Right forelimb (tissue), 1 donor: Measurements from ENCODE around the gene RMDN2.
A peak's percentile ranks its signal among the peaks of the same experiment; 100 is the strongest.
"Not testable (repeated sequence)": the region's sequence is repeated elsewhere in the genome, so short reads cannot be mapped to it uniquely, and the experiment has no call there.

Experiments used
- DNase-seq: peaks from one replicate; pipeline ENCODE4 v3.0.0-alpha.2; 2018

The RMDN2 gene

GRCh38 chr2:37997629-37998028 lies 72.5 kb downstream of the RMDN2 start:
- DNase-seq = no peak

- no peak for DNase-seq
These were observed 75.6 kb downstream of the RMDN2 start for GRCh38 chr2:38000485-38001222.

DNA sequence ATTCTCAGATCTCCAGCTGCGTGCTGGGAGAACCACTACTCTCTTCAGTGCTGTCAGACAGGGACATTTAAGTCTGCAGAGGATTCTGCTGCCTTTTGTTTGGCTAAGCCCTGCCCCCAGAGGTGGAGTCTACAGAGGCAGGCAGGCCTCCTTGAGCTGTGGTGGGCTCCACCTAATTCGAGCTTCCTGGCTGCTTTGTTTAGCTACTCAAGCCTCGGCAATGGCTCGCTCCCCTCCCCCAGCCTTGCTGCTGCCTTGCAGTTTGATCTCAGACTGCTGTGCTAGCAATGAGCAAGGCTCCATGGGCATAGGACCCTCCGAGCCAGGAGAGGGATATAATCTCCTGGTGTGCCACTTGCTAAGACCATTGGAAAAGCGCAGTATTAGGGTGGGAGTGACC lies 85.1 kb downstream of the RMDN2 start:
- DNase-seq = not testable (repeated sequence)

GRCh38 chr2:38010995-38011394 lies 85.9 kb downstream of the RMDN2 start:
- no peak for DNase-seq

DNA sequence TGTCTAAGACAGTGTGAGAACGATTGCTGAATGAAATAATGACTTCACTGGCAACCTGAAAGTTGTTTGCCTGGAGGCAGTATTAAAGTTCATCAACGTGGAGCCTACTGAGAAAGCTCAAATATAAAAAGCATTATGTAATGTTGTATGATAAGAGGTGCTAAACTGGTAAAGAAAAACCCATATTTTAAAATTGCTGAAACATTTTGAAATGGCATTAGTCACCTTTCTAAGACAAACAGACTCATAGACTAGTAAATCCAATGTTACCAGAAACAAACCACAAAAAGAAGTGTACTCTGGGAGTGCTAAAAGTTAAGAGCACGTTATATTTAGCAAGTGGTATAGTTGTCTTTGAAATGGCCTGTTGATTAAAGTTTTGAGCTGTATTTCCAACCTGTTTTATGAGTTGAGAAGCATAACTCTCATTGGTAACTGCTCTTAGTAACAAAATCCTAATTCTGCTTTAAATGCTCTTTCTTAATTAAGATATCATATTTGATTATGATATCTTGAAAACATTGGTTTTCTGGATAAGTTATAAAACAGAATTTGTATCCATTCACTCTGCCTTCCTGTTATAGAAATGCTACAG lies 88.2 kb downstream of the RMDN2 start:
- DNase-seq = no peak

- DNase-seq = no peak
These were observed 91.1 kb downstream of the RMDN2 start for GRCh38 chr2:38016219-38016618.

GRCh38 chr2:38017836-38018235 lies 92.7 kb downstream of the RMDN2 start:
- DNase-seq = no peak

DNA sequence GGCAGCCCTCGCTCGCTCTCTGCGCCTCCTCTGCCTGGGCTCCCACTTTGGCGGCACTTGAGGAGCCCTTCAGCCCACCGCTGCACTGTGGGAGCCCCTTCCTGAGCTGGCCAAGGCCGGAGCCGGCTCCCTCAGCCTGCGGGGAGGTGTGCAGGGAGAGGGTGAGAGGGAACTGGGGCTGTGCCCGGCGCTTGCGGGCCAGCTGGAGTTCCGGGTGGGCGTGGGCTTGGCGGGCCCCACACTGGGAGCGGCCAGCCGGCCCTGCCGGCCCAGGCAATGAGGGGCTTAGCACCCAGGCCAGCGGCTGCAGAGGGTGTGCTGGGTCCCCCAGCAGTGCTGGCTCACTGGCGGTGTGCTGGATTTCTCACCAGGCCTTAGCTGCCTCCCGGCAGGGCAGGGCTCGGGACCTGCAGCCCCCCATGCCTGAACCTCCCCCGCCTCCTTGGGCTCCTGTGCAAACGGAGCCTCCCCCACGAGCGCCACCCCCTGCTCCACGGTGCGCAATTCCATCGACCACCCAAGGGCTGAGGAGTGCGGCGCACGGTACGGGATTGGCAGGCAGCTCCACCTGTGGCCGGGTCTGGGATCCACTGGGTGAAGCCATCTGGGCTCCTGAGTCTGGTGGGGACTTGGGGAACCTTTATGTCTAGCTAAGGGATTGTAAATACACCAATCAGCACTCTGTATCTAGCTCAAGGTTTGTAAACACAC lies 95.4 kb downstream of the RMDN2 start:
- not testable (repeated sequence) for DNase-seq

DNA sequence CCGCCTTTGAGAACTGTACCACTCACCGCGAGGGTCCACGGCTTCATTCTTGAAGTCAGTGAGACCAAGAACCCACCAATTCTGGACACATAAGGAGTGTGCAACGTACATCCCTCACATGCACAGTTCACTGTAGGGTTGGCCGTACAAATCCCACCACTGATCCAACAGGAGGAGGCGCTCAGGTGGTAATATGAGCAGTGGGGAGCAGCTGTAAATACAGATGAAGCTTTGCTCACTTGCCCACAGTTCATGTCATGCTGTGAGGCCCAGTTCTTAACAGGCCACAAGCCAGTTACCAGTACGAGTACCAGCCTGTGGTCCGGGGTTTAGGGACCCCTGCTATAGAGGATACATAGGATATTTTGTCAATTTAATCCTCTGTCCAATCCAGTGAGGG lies 96.5 kb downstream of the RMDN2 start:
- DNase-seq = no peak

- DNase-seq = no peak
These were observed 101.8 kb downstream of the RMDN2 start for GRCh38 chr2:38026846-38027245.

GRCh38 chr2:38028829-38029228 lies 103.7 kb downstream of the RMDN2 start:
- DNase-seq = no peak

- no peak for DNase-seq
These were observed 104.4 kb downstream of the RMDN2 start for GRCh38 chr2:38029512-38029911.

DNA sequence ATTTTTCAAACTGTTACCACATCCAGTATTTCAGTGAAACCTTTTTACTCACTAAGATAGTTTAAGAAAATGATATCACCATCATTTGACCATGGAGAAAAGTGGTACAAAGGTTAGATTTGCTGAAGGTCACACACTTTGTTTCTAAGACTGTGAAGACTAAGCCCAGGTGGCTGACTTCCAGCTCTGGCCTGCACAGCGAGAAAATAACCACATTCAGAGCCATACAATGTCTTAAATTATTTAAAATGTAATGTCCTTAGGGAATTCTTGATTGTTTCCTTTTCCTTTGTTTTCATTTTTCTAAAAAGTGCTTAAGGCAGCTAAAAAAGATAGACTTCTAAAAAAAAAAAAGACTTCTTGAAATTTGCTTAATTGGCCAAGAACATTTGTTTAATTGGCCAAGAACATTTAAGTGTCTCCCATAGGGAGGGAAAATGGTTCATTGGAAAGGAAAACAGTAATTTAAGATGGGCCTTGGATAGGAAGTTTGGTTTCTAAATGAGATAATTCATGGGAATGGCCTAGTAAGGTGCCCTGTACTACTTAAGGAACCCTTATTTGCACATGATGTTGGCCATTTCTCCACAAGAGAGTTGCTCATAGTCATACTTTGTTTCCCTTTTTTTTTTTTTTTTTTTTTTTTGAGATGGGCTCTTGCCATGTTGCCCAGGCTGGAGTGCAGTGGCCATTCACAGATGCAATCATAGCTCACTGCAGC lies 105.7 kb downstream of the RMDN2 start:
- DNase-seq = no peak

GRCh38 chr2:38032946-38033345 lies 107.9 kb downstream of the RMDN2 start:
- no peak for DNase-seq

DNA sequence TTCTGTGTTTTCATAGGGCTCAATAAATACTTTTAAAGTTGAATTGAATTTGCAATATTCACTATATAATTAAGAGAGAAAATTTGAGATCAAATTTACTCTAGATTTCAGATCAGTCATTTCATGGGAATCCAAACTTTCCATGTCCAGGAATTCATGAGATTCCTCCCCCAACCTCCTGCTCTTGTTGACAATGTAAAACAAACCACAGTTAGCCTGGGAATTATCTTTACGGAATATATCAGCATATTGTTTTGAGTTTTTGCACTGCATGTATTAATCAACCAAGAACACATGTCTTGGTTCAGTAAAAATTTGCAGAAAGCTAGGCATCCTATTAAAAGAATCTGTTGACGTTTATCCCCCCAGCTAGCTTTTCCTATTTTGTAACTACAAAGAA lies 108.6 kb downstream of the RMDN2 start:
- no peak for DNase-seq

DNA sequence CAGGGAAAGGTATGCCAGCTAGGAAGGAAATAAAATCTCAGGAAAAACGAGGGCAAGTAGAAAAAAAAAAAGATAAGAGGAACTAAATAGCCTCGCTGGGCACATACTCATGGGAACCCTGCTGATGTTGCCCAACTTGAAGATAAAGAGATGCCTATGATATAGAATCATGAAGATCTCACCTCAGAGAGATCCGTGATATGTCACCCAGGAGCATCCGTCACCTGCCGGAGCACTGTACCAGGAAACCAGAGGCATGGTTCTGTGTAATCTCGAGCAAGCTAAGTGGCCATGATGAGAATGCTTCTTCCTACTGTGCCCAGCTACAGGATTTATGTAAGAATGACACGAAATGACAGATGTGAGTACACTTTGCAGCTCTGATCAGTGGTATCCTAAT lies 110.9 kb downstream of the RMDN2 start:
- no peak for DNase-seq

- DNase-seq = no peak
These were observed 112.2 kb downstream of the RMDN2 start for GRCh38 chr2:38037325-38037724.

DNA sequence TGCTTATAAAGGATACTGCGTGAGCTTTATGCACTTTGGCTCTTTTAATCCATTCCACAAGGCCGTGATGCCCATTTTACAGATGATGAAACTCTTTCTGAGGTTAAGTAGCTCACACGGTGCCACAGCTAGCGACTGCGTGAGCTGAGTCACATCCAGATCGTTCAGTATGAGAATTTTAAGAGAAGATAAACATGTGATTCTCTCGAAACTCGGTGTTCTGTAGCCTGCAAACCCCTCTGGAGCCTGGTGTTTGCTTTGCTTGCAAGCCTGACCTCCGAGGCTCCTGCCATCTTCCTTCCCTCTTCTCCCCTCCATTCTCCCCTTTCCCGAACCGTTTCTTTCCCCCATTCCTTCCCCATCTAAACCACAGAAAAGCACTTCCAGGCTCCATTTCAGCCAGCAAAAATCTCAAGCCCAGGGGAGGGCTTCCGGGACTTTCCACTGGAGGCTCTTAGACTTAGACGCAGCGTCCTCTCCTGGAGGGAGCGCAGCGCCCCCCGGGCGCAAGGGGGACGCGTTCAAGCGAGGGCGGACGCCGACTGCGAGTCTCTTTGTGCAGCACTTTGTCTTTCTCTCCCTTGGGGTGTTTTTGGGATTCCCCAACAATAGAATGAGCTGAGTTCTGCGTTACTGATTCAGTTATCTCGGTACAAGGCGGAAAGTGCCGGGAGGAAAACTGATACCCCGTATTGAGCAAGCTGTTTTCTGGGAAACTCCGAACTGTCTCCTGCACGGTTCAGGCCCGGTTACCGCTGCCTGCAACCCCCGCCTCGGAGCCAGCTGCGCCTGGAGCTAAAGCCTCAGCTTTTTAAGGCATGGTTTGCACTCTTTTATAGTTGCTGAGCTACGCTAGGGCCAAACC lies 112.9 kb downstream of the RMDN2 start:
- peak; percentile 70 for DNase-seq

- DNase-seq = no peak
These were observed 113.6 kb downstream of the RMDN2 start for GRCh38 chr2:38038682-38039081.

- no peak for DNase-seq
These were observed 114.2 kb downstream of the RMDN2 start for GRCh38 chr2:38039121-38039910.

DNA sequence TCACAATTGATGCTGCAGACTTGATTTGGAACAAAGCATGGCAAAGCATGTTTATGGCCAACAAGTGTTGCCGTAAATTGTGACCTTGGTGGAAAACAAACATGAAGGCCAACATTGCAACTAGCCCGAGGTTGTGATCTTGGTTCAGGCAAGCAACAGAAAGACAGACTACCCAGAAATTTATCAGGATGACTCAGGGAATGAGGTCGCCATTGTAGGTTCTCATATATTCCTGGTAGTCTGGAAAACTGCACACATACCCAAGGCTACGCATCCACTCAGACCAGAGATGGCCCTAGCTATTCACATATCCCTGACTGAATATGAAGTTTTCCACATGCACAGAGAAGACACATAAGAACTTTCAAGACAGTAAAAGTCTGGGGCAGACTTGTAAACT lies 120.7 kb downstream of the RMDN2 start:
- DNase-seq = no peak

DNA sequence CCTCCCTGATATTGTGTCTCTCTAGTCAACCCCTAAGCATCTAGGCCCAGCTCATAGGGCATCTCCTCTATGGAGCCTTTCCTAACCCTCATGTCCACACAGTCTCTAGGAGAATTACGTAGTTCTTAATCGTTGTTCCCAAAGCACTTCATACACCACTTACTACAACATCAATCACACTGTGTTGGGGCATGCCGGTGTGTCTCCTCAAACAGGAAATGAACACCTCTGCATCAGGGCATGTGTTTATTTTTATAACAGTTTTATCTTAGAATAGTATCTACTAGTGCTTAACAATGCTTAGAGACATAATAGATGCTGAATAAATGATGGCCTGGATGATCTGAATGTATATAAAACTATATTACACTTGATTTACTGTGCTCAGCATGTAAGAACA lies 131.1 kb downstream of the RMDN2 start:
- no peak for DNase-seq
